GM19025 (cell line): ENCODE results near the gene ECE1.
A peak's percentile ranks its signal among the peaks of the same experiment; 100 is the strongest.
"Not testable (repeated sequence)": the region's sequence is repeated elsewhere in the genome, so short reads cannot be mapped to it uniquely, and the experiment has no call there.

ENCODE experiments used
- ATAC-seq: cut with Tn5 transposase; IDR thresholded peaks from one replicate; pipeline ENCODE4 v1.9.1; 2021; ENCODE audit warnings: mild to moderate bottlenecking, low read depth, moderate library complexity; ENCODE audit not compliant: unreplicated experiment

Gene ECE1

DNA sequence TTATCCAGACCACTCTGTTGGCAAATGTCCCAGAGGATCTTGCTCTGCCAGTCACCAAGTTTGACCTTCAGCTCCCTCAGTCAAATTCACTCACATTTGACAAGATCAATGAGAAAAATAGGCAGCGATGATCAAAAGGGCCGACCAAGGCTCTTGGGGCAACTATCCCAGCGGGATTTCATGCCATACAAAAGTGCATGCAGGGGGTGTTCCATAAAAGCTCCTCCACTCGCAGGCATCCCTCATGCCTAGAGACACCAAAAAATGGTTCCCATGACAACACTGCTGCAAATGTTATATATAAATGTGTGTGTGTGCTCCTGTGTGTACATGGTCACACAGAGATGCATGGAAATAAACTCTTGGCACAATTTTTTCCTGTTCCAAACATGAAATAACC is 97.4 kb downstream of the ECE1 start:
- no peak for ATAC-seq

DNA sequence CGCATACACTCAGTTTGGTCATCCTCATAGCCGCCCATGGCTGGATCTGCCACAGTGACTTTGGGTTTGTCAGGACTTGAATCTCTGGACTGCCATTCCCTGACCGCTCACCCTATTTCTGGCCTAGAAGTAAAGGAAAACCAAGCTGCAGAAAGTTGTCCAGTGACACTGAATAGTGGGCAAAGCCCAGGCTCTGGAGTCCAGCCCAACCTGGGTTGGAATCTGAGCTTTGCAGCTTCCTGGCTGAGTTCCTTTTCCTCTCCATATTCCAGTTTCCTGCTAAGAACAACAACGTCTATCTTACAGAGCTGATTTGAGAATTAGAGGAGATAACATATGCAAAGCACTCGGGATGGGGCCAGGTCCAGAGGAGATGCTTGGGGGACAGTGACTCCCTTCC is 98.0 kb downstream of the ECE1 start:
- ATAC-seq, result no peak

DNA sequence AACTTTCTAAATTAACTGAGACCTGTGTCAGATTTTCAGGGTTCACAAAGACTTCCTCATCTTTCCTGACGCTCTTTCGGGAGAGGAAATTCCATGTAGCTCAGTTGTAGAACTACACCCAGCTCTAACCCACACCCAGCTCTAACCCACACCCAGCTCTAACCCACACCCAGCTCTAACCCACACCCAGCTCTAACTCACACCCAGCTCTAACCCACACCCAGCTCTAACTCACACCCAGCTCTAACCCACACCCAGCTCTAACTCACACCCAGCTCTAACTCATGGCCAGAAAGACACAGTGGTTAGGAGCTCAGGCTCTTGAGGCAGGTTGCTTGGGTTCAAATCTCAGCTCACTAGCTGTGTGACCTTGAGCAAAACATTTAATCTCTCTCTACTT is 99.5 kb downstream of the ECE1 start:
- ATAC-seq, result not testable (repeated sequence)

DNA sequence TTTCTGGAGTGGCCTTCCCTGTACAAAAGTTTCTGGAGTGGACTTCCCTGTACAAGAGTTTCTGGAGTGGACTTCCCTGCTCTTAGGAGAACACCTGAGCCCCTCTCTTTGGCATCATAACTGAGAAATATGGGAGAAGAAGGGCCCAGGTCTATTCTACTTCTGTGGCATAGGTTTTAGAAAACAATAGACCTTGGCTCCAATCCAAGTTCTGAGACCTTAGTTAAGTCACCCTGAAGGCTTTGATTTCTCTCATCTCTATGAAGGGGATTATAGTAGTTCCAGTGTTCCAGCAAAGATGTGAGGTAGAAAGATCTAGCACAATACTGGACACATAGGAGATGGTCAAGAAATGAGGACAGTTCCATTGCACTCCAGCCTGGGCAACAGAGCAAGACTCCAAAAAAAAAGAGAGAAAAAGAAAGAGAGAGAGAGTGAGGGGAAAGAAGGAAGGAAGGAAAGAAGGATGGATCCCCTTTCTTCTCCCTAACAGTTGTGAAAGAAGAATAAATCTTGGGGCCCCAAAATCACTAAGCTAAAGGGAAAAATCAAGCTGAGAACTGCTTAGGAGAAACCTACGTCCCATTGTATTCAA is 100.3 kb downstream of the ECE1 start:
- no peak for ATAC-seq

DNA sequence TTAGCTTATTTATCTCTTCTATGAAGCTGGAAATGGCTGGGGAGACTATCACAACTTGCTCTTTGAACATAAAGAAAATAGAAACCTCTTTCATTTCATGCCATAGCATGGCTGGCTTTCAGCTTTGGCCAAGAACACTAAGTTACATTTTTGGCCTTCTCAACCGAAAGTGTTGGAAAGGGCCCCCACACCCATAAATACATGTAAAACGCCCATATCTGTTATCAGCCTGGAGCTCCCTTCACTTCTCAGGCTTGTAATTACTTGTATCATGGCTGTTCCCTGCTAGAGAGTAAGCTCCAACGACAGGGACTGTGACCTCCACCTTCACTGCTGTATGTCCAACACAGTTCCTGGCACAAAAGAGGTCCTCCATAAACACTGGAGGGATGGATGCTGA is 100.8 kb downstream of the ECE1 start:
- no peak for ATAC-seq

DNA sequence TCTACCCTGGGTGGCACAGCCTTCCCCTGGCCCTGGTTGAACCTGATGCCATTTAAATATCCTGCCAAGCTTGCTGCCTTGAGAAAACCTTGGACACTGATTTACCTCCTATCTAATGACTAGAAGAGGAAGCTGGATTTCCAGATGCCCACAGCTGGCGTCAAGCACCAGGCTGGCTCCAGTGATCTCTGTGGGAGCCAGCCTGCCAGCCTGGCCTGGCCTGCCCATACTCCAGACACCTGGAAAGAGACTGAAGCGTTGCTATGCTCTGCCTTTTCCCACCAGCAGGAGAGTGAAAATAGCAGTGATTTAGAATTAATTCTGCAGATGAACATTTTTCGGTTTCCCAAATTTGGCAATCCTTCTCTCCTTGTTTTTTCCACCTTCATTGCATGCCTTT is 102.0 kb downstream of the ECE1 start:
- ATAC-seq, result no peak

DNA sequence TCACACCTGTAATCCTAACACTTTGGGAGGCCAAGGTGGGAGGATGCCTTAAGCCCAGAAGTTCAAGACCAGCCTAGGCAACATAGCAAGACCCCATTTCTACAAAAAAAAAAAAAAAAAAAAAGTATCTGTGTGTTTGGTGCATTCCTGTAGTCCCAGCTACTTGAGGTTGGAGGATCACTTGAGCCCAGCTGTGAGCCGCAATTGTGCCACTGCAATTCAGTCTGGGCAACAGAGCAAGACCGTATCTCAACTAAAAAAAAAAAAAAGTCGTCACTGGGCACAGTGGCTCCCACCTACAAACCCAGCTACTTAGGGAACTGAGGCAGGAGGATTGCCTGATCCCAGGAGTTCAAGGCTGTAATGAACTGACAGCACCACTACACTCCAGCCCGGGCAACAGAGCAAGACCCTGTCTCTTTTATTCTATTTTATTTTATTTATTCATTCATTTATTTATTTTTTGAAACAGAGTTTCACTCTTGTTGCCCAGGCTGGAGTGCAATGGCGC is 105.0 kb downstream of the ECE1 start:
- ATAC-seq, result no peak

DNA sequence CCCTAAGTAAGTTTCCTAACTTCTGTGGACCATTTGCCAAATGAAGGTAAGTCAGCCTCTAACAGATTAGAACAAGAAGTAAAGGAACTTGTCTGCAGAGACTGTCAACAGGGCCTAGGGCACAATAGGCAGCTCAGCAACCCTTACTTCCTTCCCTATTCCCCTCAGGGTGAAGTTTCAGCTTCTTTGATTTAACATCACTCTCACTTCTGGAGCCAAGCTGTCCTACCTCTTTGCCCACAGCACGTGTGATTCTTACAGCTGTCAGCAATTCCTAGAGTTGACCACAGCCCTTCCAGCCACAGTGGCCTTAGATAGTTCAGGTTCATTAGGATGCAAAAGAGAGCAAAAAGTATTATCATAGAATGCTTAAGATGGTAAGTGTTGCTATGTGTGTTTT is 106.0 kb downstream of the ECE1 start:
- no peak for ATAC-seq

DNA sequence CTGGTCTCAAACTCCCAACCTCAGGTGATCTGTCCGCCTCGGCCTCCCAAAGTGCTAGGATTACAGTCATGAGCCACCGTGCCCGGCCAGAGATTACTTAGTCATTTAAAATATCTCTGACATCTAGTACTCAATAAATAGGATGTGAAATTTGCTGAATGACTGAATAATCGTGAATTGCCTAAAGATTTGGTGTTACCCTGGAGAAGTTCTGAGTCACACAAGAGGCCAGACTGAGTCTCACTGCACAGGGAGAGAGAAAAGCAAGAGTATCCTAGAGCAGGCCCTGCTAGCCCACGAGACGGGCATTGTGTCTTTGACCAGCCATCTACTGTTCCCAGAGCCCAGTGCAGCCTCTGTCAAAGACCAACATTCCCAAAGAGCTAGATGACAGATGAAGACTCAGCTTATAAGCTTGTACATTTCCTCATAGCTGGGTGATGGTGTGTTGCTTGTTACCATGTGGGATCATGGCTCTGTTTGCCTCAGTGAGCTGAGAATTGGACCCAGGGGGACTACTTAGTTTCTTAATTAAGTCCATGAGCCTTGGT is 108.0 kb downstream of the ECE1 start:
- ATAC-seq, result no peak

DNA sequence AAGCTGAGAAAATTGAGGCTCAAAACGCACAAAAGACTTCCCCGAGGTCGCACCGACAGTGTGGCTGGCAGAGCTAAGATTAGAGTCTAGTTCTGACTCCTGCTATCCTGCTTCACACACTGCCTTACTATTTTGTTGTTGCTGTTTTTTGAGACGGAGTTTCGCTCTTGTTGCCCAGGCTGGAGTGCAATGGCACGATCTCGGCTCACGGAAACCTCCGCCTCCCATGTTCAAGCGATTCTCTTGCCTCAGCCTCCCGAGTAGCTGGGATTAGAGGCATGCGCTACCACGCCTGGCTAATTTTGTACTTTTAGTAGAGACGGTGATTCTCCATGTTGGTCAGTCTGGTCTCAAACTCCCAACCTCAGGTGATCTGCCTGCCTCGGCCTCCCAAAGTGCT is 112.0 kb downstream of the ECE1 start:
- not testable (repeated sequence) for ATAC-seq

DNA sequence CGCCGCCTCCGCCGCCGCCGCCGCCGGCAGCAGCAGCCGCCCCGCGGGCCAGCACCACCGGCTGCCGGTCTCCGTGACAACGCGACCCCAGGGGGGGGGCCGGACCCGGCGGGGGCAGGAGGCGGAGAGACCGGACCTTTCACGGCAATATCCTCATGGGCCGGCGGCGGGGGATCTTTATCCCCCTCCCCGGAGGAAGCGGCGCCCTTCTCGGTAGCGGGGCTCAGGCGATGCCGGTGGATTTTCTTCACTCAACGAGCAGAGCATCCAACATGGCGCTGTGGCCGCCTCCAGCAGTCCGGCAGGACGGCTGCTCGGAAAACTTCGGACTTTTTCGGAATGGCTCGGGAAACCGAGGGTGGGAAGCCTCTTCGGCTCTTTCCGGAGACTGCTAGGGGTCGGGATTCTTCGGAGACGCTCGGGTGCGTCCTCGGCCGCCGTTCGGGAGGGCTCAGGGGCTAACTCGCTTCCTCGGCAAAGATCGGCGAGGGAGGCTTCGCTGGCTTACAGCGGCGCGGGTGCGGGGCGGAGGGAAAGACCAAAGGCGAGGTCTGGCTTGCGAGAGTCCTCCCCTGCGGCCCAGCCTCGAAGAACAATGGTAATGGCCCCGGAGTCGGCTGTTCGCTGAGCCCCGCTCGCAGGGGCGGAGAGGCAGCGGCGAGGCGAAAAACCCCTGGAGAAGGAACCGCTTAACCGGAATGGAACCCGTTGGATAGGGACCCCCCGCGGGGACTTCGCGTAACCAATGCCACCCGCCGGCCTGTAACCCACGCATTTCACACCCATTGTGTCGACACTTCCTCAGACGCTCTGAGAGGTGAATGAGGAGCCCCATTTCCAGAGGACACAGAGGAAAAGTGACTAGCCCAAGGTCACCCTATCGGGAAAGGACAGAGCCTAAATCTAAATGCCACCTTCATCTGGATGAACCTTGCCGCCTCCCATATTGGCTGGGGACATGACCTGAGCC is 113.4 kb downstream of the ECE1 start, which contains the start of gene EIF4G3:
TSS of gene EIF4G3 (minus strand) at position 312 of the 970 bp plus-strand sequence. CDS start 174,155 bp downstream, outside the sequence.
- ATAC-seq, result peak; percentile 81

DNA sequence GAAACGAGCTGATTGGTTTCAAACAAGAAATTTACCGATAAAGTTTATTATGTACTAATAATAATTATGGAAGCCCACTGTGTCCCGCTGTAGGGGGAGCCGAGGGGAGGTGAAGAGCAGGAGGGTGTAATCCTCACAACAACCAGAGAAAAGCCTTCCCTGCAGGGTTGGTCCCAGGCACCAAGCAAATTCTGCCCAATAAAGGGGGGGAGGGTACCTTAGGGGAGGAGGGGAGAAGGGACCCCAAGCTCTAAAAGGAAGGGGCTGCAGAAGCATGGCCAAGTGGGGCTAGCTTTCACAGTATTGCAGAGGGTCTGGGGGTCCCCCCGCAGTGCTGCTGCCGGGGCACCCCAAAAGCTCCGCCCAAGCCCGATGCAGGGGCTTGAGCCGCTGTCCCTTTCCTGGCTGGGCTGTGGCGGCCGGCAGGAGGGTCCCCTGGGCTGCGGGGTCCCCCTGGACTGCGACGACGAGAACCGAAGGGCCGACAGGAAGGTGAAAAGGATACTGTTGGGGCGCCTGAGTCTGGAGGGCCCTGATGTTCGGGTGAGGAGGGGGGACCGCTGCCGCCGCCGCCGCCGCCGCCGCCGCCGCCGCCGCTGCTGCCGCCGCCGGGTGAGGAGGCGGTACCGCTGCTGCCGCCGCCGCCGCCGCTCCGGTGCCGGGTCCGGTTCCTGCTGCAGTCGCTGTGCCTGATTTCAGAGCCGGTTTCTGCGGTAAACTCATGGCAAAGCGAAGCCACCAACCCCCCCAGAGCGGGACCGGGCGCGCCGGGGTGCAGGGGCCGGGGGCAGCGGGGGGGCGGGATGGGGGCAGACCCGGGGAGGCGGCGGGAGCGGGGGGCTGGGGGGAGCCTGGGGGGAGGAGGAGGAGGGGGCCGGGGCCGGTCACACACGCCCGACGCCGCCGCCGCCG is 114.3 kb downstream of the ECE1 start:
- peak; percentile 6 for ATAC-seq

DNA sequence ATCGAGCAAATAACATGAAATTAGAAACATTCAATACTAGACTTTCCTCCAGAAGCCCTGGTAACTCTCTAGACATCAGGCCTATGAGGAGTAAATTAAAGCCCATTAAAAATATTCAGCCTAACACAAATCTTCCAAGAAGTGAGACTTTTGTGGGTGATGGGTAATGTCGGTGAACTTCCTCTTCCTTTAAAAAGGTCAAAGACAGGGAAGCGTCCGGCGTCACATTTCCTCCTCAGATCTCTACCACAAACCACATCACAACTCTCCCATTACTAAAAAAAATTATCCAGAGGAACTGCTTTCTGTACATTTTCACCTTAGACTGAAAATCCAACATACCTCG is 115.0 kb downstream of the ECE1 start:
- no peak for ATAC-seq

DNA sequence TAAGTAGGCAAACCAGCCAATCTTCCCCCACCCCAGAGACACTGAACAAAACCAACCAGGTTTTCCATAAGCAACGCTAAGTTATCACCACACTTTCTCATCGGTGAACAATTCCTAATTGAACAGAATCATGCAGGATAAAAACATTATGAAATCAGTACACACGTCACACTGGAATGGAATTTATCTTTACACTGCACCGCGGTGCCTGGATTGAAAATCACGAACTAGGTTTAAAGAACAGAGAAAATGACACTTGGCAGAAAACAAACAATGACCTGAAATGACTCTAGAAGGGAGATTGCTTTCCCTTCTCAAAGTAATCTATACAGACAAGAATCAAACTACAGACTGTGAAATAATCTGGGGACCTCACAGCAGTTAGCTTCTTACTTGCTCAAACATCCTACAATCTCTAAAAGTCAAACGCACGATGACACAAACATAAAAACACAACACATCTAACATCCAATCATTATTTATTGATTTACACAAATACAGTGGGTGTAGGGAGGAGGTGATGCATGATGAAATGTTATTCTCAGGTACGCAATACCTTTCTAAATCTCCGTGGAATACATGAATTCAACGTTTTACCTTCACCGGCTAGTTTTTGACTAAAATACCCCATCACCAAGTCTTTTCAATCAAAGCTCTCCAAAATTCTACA is 115.5 kb downstream of the ECE1 start:
- no peak for ATAC-seq

DNA sequence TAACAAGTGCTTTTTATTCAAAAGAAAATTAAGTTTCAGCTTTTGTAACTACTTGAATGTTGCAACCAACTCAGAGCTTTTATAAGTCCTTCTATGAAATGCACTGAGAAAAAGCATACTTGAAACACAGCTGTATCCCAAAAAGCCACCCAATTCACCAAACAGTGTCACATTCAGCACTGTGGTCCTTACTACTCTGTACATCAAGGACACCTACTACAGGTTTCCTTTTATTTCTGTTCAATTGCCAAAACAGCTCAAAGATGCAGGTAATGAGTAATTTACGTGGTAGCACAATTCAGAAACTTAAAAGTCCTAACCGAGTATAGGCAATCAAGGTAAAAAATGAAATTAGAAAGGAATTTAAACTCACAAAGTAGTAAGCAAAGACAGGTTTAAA is 116.0 kb downstream of the ECE1 start:
- ATAC-seq, result no peak

DNA sequence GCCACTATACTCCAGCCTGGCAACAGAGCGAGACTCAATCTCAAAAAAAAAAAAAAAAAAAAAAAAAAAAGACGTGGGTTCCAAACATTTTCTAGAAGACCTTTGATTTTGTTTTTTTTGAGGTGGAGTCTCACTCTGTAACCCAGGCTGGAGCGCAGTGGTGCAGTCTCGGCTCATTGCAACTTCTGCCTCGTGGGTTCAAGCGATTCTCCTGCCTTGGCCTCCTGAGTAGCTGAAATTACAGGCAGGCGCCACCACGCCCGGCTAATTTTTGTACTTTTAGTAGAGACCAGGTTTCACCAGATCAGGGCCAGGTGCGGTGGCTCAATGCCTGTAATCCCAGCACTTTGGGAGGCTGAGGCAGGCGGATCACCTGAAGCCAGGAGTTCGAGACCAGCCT is 117.2 kb downstream of the ECE1 start:
- ATAC-seq, result not testable (repeated sequence)

DNA sequence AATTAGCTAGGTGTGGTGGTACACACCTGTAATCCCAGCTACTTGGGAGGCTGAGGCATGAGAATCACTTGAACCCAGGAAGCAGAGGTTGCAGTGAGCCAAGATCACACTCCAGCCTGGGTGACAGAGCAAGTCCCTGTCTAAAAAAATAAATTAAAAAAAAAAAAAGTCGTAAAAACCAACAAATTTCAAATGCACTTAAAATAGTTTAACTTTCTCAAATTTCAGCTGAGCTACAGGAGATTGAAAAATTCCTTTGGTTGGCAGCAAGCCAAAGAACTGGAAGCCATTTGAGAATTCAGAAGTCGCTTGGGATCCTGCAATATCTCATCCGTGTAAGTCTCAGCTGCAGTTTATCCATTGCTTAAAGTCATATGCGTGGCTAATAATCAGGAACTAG is 119.4 kb downstream of the ECE1 start:
- ATAC-seq, result not testable (repeated sequence)

DNA sequence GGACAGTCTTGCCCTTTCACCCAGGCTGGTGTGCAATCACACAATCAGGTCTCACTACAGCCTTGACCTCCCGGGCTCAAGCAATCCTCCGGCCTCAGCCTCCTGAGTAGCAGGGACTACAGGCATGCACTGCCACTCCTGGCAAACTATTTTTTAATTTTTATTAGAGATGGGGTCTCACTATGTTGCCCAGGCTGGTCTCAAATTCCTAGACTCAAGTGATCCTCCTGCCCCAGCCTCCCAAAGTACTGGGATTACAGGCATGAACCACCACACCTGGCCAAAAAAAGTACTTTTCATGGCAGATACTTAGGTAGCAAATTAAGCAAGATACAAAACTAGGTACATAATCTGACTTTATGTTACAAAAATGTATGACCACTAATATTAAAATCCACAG is 121.8 kb downstream of the ECE1 start:
- ATAC-seq, result no peak
